A172 (cell line): ENCODE measurements around the gene DHX30. TPM values are rescaled to one million over a fixed set of nuclear protein-coding genes. Genes with fewer than 3 reads are reported as not detected.
"Not testable (repeated sequence)": the region's sequence is repeated elsewhere in the genome, so short reads cannot be mapped to it uniquely, and the experiment has no call there.

ENCODE experiments used
- DNase-seq: peaks from one replicate; pipeline ENCODE4 v3.0.0-alpha.2; 2015; ENCODE audit warnings: low spot score
- total RNA-seq: library from RNA; depleted of rRNA; stranded (reverse); fragments of >200 nt; shearing (Covaris generic); gene quantifications from 2 replicates; pipeline ENCODE4 v1.2.3, GENCODE V29; 2014

DHX30 gene
- total RNA-seq, 1 experiment from 2014 or later = 111 TPM

GRCh38 chr3:47813551-47814177 lies 10.7 kb downstream of the DHX30 start:
- no peak for DNase-seq

GRCh38 chr3:47817609-47818008 lies 14.7 kb downstream of the DHX30 start:
- DNase-seq = no peak

- peak; percentile 69 for DNase-seq
Observed at GRCh38 chr3:47824541-47825473, 21.9 kb downstream of the DHX30 start.

- DNase-seq = no peak
Observed at GRCh38 chr3:47825590-47825989, 22.7 kb downstream of the DHX30 start.

- not testable (repeated sequence) for DNase-seq
Observed at GRCh38 chr3:47829482-47829881, 26.5 kb downstream of the DHX30 start.

- no peak for DNase-seq
Observed at GRCh38 chr3:47836986-47837385, 34.0 kb downstream of the DHX30 start.

- DNase-seq = no peak
Observed at GRCh38 chr3:47838503-47838902, 35.6 kb downstream of the DHX30 start.

- no peak for DNase-seq
Observed at GRCh38 chr3:47841786-47842349, 38.9 kb downstream of the DHX30 start.

- no peak for DNase-seq
Observed at GRCh38 chr3:47846186-47846879, 43.4 kb downstream of the DHX30 start.

GRCh38 chr3:47846880-47847248 lies 43.9 kb downstream of the DHX30 start:
- no peak for DNase-seq

GRCh38 chr3:47847260-47847659 lies 44.3 kb downstream of the DHX30 start:
- DNase-seq = no peak

- no peak for DNase-seq
Observed at GRCh38 chr3:47847801-47848518, 45.0 kb downstream of the DHX30 start.

- DNase-seq = no peak
Observed at GRCh38 chr3:47848599-47849117, 45.7 kb downstream of the DHX30 start.

GRCh38 chr3:47849186-47849698 lies 46.3 kb downstream of the DHX30 start:
- no peak for DNase-seq

- DNase-seq = peak; percentile 33
Observed at GRCh38 chr3:47849699-47850563, 47.0 kb downstream of the DHX30 start.

GRCh38 chr3:47850564-47851410 lies 47.8 kb downstream of the DHX30 start:
- DNase-seq = no peak

- DNase-seq = no peak
Observed at GRCh38 chr3:47851888-47852603, 49.1 kb downstream of the DHX30 start.
